ENCODE results near the gene PLCH1. TPM values are rescaled to one million over a fixed set of nuclear protein-coding genes. Genes with fewer than 3 reads are reported as not detected.

Gene PLCH1
- total and polyA plus RNA-seq, 4 donors: 0.08 to 0.57 TPM; not detected in 2

GRCh38 chr3:155704061-155704460 lies 40.8 kb downstream of the PLCH1 start:
- intact Hi-C loops (cut with DNase I): loop anchor here (5.0 to 10.0 kb wide), 2 partner anchors 949 to 1367 kb away; no protein-coding TSS in a partner anchor
- no peak for ATAC-seq (ENCODE audit: low FRiP score)
- no peak overlapping the region for H3K27ac ChIP-seq (ENCODE audit: low read depth in 1 of 2, low read length in 2 of 2)

GRCh38 chr3:155702745-155703591 lies 41.9 kb downstream of the PLCH1 start:
- H3K4me1 ChIP-seq (ENCODE audit: control insufficient read depth in 1 of 2, insufficient read depth in 2 of 2, low read length in 2 of 2): no peaks in the 10 kb centered on the region
- no peaks in the 10 kb centered on the region for H3K27me3 ChIP-seq (ENCODE audit: control insufficient read depth in 1 of 2, insufficient read depth in 2 of 2, low read length in 1 of 2)
- intact Hi-C loops (cut with DNase I): loop anchor here (2.0 to 10.0 kb wide), 3 partner anchors 350 to 1366 kb away; no protein-coding TSS in a partner anchor
- no peaks in the 10 kb centered on the region for H3K36me3 ChIP-seq (ENCODE audit: control insufficient read depth in 1 of 2, insufficient read depth in 2 of 2, low read length in 1 of 2)
- H3K4me3 ChIP-seq (ENCODE audit: low read length in 2 of 2): no peak overlapping the region
- no peak for ATAC-seq (ENCODE audit: low FRiP score)
- WGBS, 2 donors: 65 to 73% methylated on average over 6 of the region's 6 CpGs
- no peak overlapping the region for H3K27ac ChIP-seq (ENCODE audit: low read depth in 1 of 2, low read length in 2 of 2)
- no peaks in the 10 kb centered on the region for H3K9me3 ChIP-seq (ENCODE audit: control insufficient read depth, low read length)
- no peak for DNase-seq

More at GRCh38 chr3:155704061-155704460, 40.8 kb downstream of the PLCH1 start:
- Histone ChIP-seq H3K4me1 (ENCODE audit: control insufficient read depth in 1 of 2, insufficient read depth in 2 of 2, low read length in 2 of 2) (no peaks in the 10 kb centered on the region), H3K9me3 (ENCODE audit: control insufficient read depth, low read length) (no peaks in the 10 kb centered on the region), H3K4me3 (ENCODE audit: low read length in 2 of 2) (no peak overlapping the region), H3K27me3 (ENCODE audit: control insufficient read depth in 1 of 2, insufficient read depth in 2 of 2, low read length in 1 of 2) (no peaks in the 10 kb centered on the region), H3K36me3 (ENCODE audit: control insufficient read depth in 1 of 2, insufficient read depth in 2 of 2, low read length in 1 of 2) (no peaks in the 10 kb centered on the region)
- no peak for DNase-seq
- 84 to 88% methylated on average over 6 of the region's 6 CpGs for WGBS, 2 donors

- intact Hi-C loops (cut with DNase I): loop anchor here (2.0 to 10.0 kb wide), 3 partner anchors 349 to 1365 kb away; no protein-coding TSS in a partner anchor
- WGBS, 2 donors: 31 to 33% methylated on average over 5 of the region's 5 CpGs
- no peaks in the 10 kb centered on the region for H3K9me3 ChIP-seq (ENCODE audit: control insufficient read depth, low read length)
- no peaks in the 10 kb centered on the region for H3K36me3 ChIP-seq (ENCODE audit: control insufficient read depth in 1 of 2, insufficient read depth in 2 of 2, low read length in 1 of 2)
- H3K27ac ChIP-seq (ENCODE audit: low read depth in 1 of 2, low read length in 2 of 2): no peak overlapping the region
- no peak overlapping the region for H3K4me3 ChIP-seq (ENCODE audit: low read length in 2 of 2)
- H3K27me3 ChIP-seq (ENCODE audit: control insufficient read depth in 1 of 2, insufficient read depth in 2 of 2, low read length in 1 of 2): no peaks in the 10 kb centered on the region
- ATAC-seq (ENCODE audit: low FRiP score) (peak; percentile 72), DNase-seq (no peak)
- H3K4me1 ChIP-seq (ENCODE audit: control insufficient read depth in 1 of 2, insufficient read depth in 2 of 2, low read length in 2 of 2): no peaks in the 10 kb centered on the region
These were observed 42.9 kb downstream of the PLCH1 start for GRCh38 chr3:155701882-155702465.

- no peaks in the 10 kb centered on the region for H3K9me3 ChIP-seq (ENCODE audit: control insufficient read depth, low read length)
- no peaks in the 10 kb centered on the region for H3K4me1 ChIP-seq (ENCODE audit: control insufficient read depth in 1 of 2, insufficient read depth in 2 of 2, low read length in 2 of 2)
- intact Hi-C loops (cut with DNase I): loop anchor here in 1 of 2 donors (2.0 kb wide), 1 partner anchor 343 kb away; no protein-coding TSS in a partner anchor
- H3K4me3 ChIP-seq (ENCODE audit: low read length in 2 of 2): no peak overlapping the region
- H3K27ac ChIP-seq (ENCODE audit: low read depth in 1 of 2, low read length in 2 of 2): no peak overlapping the region
- 80 to 92% methylated on average over 2 of the region's 2 CpGs for WGBS, 2 donors
- H3K27me3 ChIP-seq (ENCODE audit: control insufficient read depth in 1 of 2, insufficient read depth in 2 of 2, low read length in 1 of 2): no peaks in the 10 kb centered on the region
- no peak for DNase-seq
- H3K36me3 ChIP-seq (ENCODE audit: control insufficient read depth in 1 of 2, insufficient read depth in 2 of 2, low read length in 1 of 2): no peaks in the 10 kb centered on the region
- no peak for ATAC-seq (ENCODE audit: low FRiP score)
These were observed 47.3 kb downstream of the PLCH1 start for GRCh38 chr3:155697542-155697941.

- Histone ChIP-seq H3K9me3 (ENCODE audit: control insufficient read depth, low read length) (no peaks in the 10 kb centered on the region), H3K27me3 (ENCODE audit: control insufficient read depth in 1 of 2, insufficient read depth in 2 of 2, low read length in 1 of 2) (no peaks in the 10 kb centered on the region), H3K36me3 (ENCODE audit: control insufficient read depth in 1 of 2, insufficient read depth in 2 of 2, low read length in 1 of 2) (no peaks in the 10 kb centered on the region), H3K4me1 (ENCODE audit: control insufficient read depth in 1 of 2, insufficient read depth in 2 of 2, low read length in 2 of 2) (no peaks in the 10 kb centered on the region), H3K27ac (ENCODE audit: low read depth in 1 of 2, low read length in 2 of 2) (no peak overlapping the region), H3K4me3 (ENCODE audit: low read length in 2 of 2) (no peak overlapping the region)
- intact Hi-C loops (cut with DNase I): no loop called here
- ATAC-seq (ENCODE audit: low FRiP score) (no peak), DNase-seq (no peak)
These were observed 54.0 kb downstream of the PLCH1 start for GRCh38 chr3:155690921-155691320.

GRCh38 chr3:155688481-155688880 lies 56.4 kb downstream of the PLCH1 start:
- H3K27me3 ChIP-seq (ENCODE audit: control insufficient read depth in 1 of 2, insufficient read depth in 2 of 2, low read length in 1 of 2): no peaks in the 10 kb centered on the region
- 96 to 98% methylated on average over 3 of the region's 3 CpGs for WGBS, 2 donors
- intact Hi-C loops (cut with DNase I): no loop called here
- no peaks in the 10 kb centered on the region for H3K4me1 ChIP-seq (ENCODE audit: control insufficient read depth in 1 of 2, insufficient read depth in 2 of 2, low read length in 2 of 2)
- H3K36me3 ChIP-seq (ENCODE audit: control insufficient read depth in 1 of 2, insufficient read depth in 2 of 2, low read length in 1 of 2): no peaks in the 10 kb centered on the region
- H3K27ac ChIP-seq (ENCODE audit: low read depth in 1 of 2, low read length in 2 of 2): no peak overlapping the region
- no peak overlapping the region for H3K4me3 ChIP-seq (ENCODE audit: low read length in 2 of 2)
- no peaks in the 10 kb centered on the region for H3K9me3 ChIP-seq (ENCODE audit: control insufficient read depth, low read length)
- ATAC-seq (ENCODE audit: low FRiP score): no peak
- no peak for DNase-seq

GRCh38 chr3:155683344-155683720 lies 61.5 kb downstream of the PLCH1 start:
- 74 to 83% methylated on average over 2 of the region's 2 CpGs for WGBS, 2 donors
- intact Hi-C loops (cut with DNase I): no loop called here

GRCh38 chr3:155682426-155683343 lies 62.2 kb downstream of the PLCH1 start:
- Histone ChIP-seq H3K36me3 (ENCODE audit: control insufficient read depth in 1 of 2, insufficient read depth in 2 of 2, low read length in 1 of 2) (no peaks in the 10 kb centered on the region), H3K27ac (ENCODE audit: low read depth in 1 of 2, low read length in 2 of 2) (no peak overlapping the region), H3K4me1 (ENCODE audit: control insufficient read depth in 1 of 2, insufficient read depth in 2 of 2, low read length in 2 of 2) (no peaks in the 10 kb centered on the region), H3K9me3 (ENCODE audit: control insufficient read depth, low read length) (no peaks in the 10 kb centered on the region), H3K27me3 (ENCODE audit: control insufficient read depth in 1 of 2, insufficient read depth in 2 of 2, low read length in 1 of 2) (no peaks in the 10 kb centered on the region), H3K4me3 (ENCODE audit: low read length in 2 of 2) (no peak overlapping the region)
- intact Hi-C loops (cut with DNase I): no loop called here
- WGBS, 2 donors: 70 to 72% methylated on average over 3 of the region's 3 CpGs
- ATAC-seq (ENCODE audit: low FRiP score) (no peak), DNase-seq (no peak)

More at GRCh38 chr3:155683344-155683720, 61.5 kb downstream of the PLCH1 start:
- no peak overlapping the region for H3K4me3 ChIP-seq (ENCODE audit: low read length in 2 of 2)
- H3K36me3 ChIP-seq (ENCODE audit: control insufficient read depth in 1 of 2, insufficient read depth in 2 of 2, low read length in 1 of 2): no peaks in the 10 kb centered on the region
- H3K27ac ChIP-seq (ENCODE audit: low read depth in 1 of 2, low read length in 2 of 2): no peak overlapping the region
- H3K4me1 ChIP-seq (ENCODE audit: control insufficient read depth in 1 of 2, insufficient read depth in 2 of 2, low read length in 2 of 2): no peaks in the 10 kb centered on the region
- H3K9me3 ChIP-seq (ENCODE audit: control insufficient read depth, low read length): no peaks in the 10 kb centered on the region
- no peak for ATAC-seq (ENCODE audit: low FRiP score)
- H3K27me3 ChIP-seq (ENCODE audit: control insufficient read depth in 1 of 2, insufficient read depth in 2 of 2, low read length in 1 of 2): no peaks in the 10 kb centered on the region
- no peak for DNase-seq
